Tongue (tissue), 3 donors: ENCODE data around the gene UBL3. TPM values are rescaled to one million over a fixed set of nuclear protein-coding genes. Genes with fewer than 3 reads are reported as not detected.
A peak's percentile ranks its signal among the peaks of the same experiment; 100 is the strongest.

Source experiments
- DNase-seq: peaks from one replicate; pipeline ENCODE4 v3.0.0-alpha.2; 2015
- small RNA-seq: library from RNA; depleted of rRNA; stranded (forward); fragments of <200 nt; gene quantifications from one replicate; pipeline ENCODE3, GENCODE V24; 2014; ENCODE audit warnings: low replicate concordance
- total RNA-seq: library from RNA; depleted of rRNA; stranded (reverse); fragments of >200 nt; gene quantifications from one replicate; pipeline ENCODE4 v1.2.3, GENCODE V29; 2014

The UBL3 gene
- total RNA-seq, 1 donor from 2014 or later, result 48.7 TPM

GRCh38 chr13:29754473-29754806 lies 96.0 kb downstream of the UBL3 start:
- DNase-seq, result no peak

GRCh38 chr13:29753618-29754472 lies 96.6 kb downstream of the UBL3 start:
- no peak for DNase-seq

GRCh38 chr13:29752175-29752574 lies 98.2 kb downstream of the UBL3 start:
- DNase-seq, result no peak

- DNase-seq, result no peak
Measured at GRCh38 chr13:29750183-29750530, 100.3 kb downstream of the UBL3 start.

GRCh38 chr13:29749401-29750182 lies 100.8 kb downstream of the UBL3 start:
- DNase-seq, result peak; percentile 18

- no peak for DNase-seq
Measured at GRCh38 chr13:29748097-29748496, 102.3 kb downstream of the UBL3 start.

- DNase-seq, result peak; percentile 46
Measured at GRCh38 chr13:29746148-29746677, 104.2 kb downstream of the UBL3 start.

- DNase-seq, result no peak
Measured at GRCh38 chr13:29745704-29746103, 104.7 kb downstream of the UBL3 start.

GRCh38 chr13:29743201-29743786 lies 107.1 kb downstream of the UBL3 start:
- peak; percentile 90 for DNase-seq

- no peak for DNase-seq
Measured at GRCh38 chr13:29740961-29741360, 109.5 kb downstream of the UBL3 start.

GRCh38 chr13:29737061-29737460 lies 113.4 kb downstream of the UBL3 start:
- DNase-seq, result no peak

GRCh38 chr13:29733147-29733611 lies 117.2 kb downstream of the UBL3 start:
- no peak for DNase-seq

GRCh38 chr13:29730253-29730652 lies 120.2 kb downstream of the UBL3 start:
- no peak for DNase-seq

GRCh38 chr13:29722415-29722814 lies 128.0 kb downstream of the UBL3 start:
- DNase-seq, result no peak

GRCh38 chr13:29721766-29722165 lies 128.7 kb downstream of the UBL3 start:
- DNase-seq, result no peak

- DNase-seq, result no peak
Measured at GRCh38 chr13:29718694-29719093, 131.7 kb downstream of the UBL3 start.

GRCh38 chr13:29716493-29716892 lies 133.9 kb downstream of the UBL3 start:
- DNase-seq, result no peak

Small RNA genes within 50 kb of the gene (small RNA-seq; reads per million reads assigned to genes)
- gene RF00017 (not detected), gene TIMM8BP1 (not detected)
